Body of pancreas (tissue), 4 donors: ENCODE results near the gene STAT5A. TPM values are rescaled to one million over a fixed set of nuclear protein-coding genes. Genes with fewer than 3 reads are reported as not detected.

ENCODE experiments used
- ATAC-seq: fragments of 150-250 bp; one replicate; pipeline ENCODE4 v1.9.1; 2016
- DNase-seq, 4 donors: peaks; one replicate each; pipeline ENCODE4 v3.0.0-alpha.2; 2019
- H3K27ac ChIP-seq, 4 donors: fragments of 200-600 bp; sonication (generic); 1 replicate in 3 of 4; 2 replicates in 1 of 4; pipeline versions ENCODE4 v1.5.1 to v1.6.1; 2016 to 2019; ENCODE audit warnings: mild to moderate bottlenecking in 1 of 4, mixed read lengths in 1 of 4, moderate library complexity in 1 of 4
- H3K27me3 ChIP-seq, 2 donors: fragments of 200-600 bp; sonication (generic); one replicate each; pipeline ENCODE4 v1.6.0; 2016; ENCODE audit warnings: mild to moderate bottlenecking in 1 of 2
- H3K36me3 ChIP-seq, 2 donors: fragments of 200-600 bp; sonication (generic); replicated peaks in 1 of 2; 2 replicates each; pipeline ENCODE4 v1.5.1; 2016; ENCODE audit warnings: low read depth in 2 of 2; ENCODE audit not compliant: insufficient read depth in 1 of 2
- H3K4me1 ChIP-seq: fragments of 200-600 bp; sonication (generic); one replicate; pipeline ENCODE4 v1.6.0; 2016
- H3K4me3 ChIP-seq, 2 donors: fragments of 200-600 bp; sonication (generic); 1 replicate in 1 of 2; 2 replicates in 1 of 2; pipeline ENCODE4 v1.5.1; 2016 to 2019
- H3K9me3 ChIP-seq, 3 donors: fragments of 200-600 bp; sonication (generic); 1 replicate in 2 of 3; 2 replicates in 1 of 3; pipeline ENCODE4 v1.5.1; 2016
- CTCF ChIP-seq, 7 experiments: fragments of 450-650 bp in 4 of 7; fragments of 200-600 bp in 3 of 7; sonication (generic) in 3 of 7; IDR thresholded peaks; one replicate each; pipeline ENCODE4 v1.5.1; 2016 to 2019; ENCODE audit warnings: antibody characterized with exemption in 7 of 7
- POLR2A ChIP-seq, 3 donors: fragments of 450-650 bp; IDR thresholded peaks; one replicate each; pipeline ENCODE4 v1.6.1; 2016; ENCODE audit warnings: antibody characterized with exemption in 3 of 3, mild to moderate bottlenecking in 2 of 3
- WGBS, 2 donors: methylation state at CpG; one replicate each; pipeline ENCODE4 v1.1.5; 2017; 5-methylcytosine and 5-hydroxymethylcytosine counted together
- intact Hi-C: fragments of 100-400 bp; cut with DNase I; formaldehyde crosslinking; loops from one replicate; pipeline ENCODE4 v1.15.1; 2023
- total RNA-seq, 2 donors: library from RNA; depleted of rRNA; stranded (reverse); fragments of >200 nt; gene quantifications; one replicate each; pipeline ENCODE4 v1.1.0, GENCODE V29; 2016

The STAT5A gene
- total RNA-seq, 2 donors from 2014 or later: 25.2 to 52.1 TPM

GRCh38 chr17:42289611-42290181 lies 1.4 kb downstream of the STAT5A start:
- no peak for ATAC-seq
- Histone ChIP-seq H3K27ac (peak overlapping the region in 2 of 4 donors; percentile 78 to 85), H3K4me3 (no peak overlapping the region), H3K36me3 (no peaks in the 10 kb centered on the region), H3K9me3 (no peaks in the 10 kb centered on the region), H3K27me3 (no peaks in the 10 kb centered on the region), H3K4me1 (peaks cover 27% of the 10 kb centered on the region)
- intact Hi-C loops: no loop called here
- WGBS, 2 donors: 84 to 87% methylated on average over 9 of the region's 9 CpGs
- TF ChIP-seq POLR2A (IDR thresholded peaks at IDR 0.05) (no peak), CTCF (IDR thresholded peaks at IDR 0.05) (no peak)
- peak in 1 of 4 donors; percentile 11 for DNase-seq

GRCh38 chr17:42290577-42290976 lies 2.3 kb downstream of the STAT5A start:
- H3K4me1 ChIP-seq: peaks cover 27% of the 10 kb centered on the region
- 75 to 92% methylated on average over 5 of the region's 5 CpGs for WGBS, 2 donors
- peak in 1 of 4 donors; percentile 2 for DNase-seq

GRCh38 chr17:42291129-42291528 lies 2.8 kb downstream of the STAT5A start:
- no peak for DNase-seq
- Histone ChIP-seq H3K4me3 (no peak overlapping the region), H3K36me3 (peaks cover 0 to 6% of the 10 kb centered on the region in 2 donors), H3K4me1 (peaks cover 27% of the 10 kb centered on the region), H3K27me3 (no peaks in the 10 kb centered on the region), H3K27ac (no peak overlapping the region), H3K9me3 (no peaks in the 10 kb centered on the region)
- ATAC-seq: no peak
- WGBS, 2 donors: 96 to 99% methylated on average over 10 to 11 of the region's 11 CpGs
- intact Hi-C loops: no loop called here
- TF ChIP-seq POLR2A (IDR thresholded peaks at IDR 0.05) (no peak), CTCF (IDR thresholded peaks at IDR 0.05) (no peak)

More at GRCh38 chr17:42290577-42290976, 2.3 kb downstream of the STAT5A start:
- H3K36me3 ChIP-seq: peaks cover 0 to under 1% of the 10 kb centered on the region in 2 donors
- H3K27ac ChIP-seq: no peak overlapping the region
- no peaks in the 10 kb centered on the region for H3K9me3 ChIP-seq
- TF ChIP-seq CTCF (IDR thresholded peaks at IDR 0.05) (no peak), POLR2A (IDR thresholded peaks at IDR 0.05) (no peak)
- H3K4me3 ChIP-seq: no peak overlapping the region
- intact Hi-C loops: no loop called here
- H3K27me3 ChIP-seq: no peaks in the 10 kb centered on the region
- ATAC-seq: no peak

GRCh38 chr17:42294469-42295398 lies 6.4 kb downstream of the STAT5A start:
- Histone ChIP-seq H3K36me3 (peaks cover 0 to 6% of the 10 kb centered on the region in 2 donors), H3K27me3 (no peaks in the 10 kb centered on the region), H3K27ac (no peak overlapping the region), H3K9me3 (no peaks in the 10 kb centered on the region), H3K4me1 (no peaks in the 10 kb centered on the region), H3K4me3 (no peak overlapping the region)
- ATAC-seq: no peak
- intact Hi-C loops: no loop called here
- TF ChIP-seq POLR2A (IDR thresholded peaks at IDR 0.05): no peak
- TF ChIP-seq CTCF (IDR thresholded peaks at IDR 0.05): no peak
- DNase-seq: no peak
- 79 to 82% methylated on average over 12 of the region's 12 CpGs for WGBS, 2 donors
